Dedifferentiated amniotic fluid mesenchymal stem cell (primary cell): Measurements from ENCODE around the gene FNDC3B.

Experiments used
- DNase-seq: peaks from one replicate; pipeline ENCODE4 v3.0.0-alpha.2; 2016; ENCODE audit errors: extremely low spot score

FNDC3B gene

DNA sequence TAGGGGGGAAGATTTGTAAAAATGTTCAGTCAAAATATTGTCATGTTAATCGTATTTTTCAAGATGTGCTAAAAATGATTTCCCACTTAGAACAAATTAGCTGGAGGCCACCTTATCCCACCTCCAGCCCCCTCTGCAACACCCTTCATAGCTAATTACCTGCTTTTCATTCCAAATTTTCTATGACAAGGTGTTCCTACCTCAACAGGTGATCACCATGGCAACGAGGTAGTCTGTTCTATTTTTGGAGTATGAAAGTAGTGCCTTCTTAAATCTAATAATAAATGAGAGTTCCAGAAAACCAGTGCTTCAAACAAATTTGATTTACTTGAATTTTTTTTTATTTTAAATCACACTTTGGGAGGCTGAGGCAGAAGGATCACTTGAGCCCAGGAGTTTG, 149.8 kb downstream of the FNDC3B start:
- no peak for DNase-seq

DNA sequence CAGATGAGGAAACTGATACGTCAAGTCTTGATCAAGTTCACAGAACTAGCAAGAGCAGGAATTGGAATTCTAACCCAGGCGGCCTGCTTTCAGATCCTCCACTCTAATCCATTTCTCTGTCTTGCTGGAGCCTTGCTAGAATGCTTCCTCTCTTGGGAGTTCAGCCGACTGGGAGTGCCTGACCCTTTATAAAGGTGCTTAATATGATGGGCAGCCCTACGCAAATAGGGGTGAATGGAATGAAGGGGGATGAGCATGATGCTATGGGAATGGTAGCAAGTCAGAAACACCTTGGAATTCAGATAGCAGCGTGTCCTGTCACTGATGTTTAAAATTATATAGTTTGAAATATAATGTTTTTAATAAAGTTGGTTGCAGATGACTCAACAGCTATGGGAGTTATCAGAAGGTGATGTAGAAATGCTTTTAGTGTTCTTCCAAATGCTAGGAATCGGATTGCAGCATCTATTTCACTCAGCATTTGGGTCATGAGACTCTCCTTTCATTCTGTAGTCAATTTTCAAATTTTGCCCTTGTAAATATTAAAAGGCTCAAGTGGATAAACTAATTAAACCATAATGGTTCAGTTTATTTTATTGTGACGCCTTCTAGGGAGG, 150.7 kb downstream of the FNDC3B start:
- no peak for DNase-seq

DNA sequence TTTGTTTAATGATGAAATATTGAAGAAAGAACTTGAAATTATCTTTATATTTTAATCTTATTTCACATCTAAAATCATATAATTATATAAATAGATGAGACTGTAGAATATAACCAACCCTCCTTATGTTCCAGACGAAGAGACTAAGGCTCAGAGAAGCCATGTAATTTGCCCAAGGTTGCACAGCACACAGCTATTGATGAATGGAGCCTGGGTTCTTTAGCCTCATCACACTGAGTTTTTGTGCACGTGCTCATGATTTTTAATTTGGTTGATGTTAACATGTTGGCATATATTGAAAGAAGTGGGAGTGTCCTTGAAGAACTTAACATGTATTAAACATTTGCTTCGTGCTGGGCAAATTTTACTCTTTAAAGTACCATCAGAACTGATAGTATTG, 151.6 kb downstream of the FNDC3B start:
- no peak for DNase-seq

DNA sequence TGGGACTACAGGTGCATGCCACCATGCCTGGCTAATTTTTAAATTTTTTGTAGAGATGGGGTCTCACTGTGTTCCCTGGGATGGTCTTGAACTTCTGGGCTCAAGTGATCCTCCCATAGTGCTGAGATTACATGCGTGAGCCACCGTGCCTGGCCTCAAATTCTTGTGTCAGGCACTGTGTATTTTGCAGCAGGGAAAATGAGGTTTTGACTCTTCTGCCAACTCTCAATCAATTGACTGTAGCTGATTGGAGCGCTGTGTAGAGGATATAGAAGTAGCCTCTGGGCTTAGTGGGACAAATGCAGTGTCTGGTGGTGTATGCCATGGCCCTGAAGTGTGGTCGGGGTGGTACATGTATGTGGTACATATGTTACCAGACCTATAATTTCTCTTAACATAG, 152.3 kb downstream of the FNDC3B start:
- no peak for DNase-seq

DNA sequence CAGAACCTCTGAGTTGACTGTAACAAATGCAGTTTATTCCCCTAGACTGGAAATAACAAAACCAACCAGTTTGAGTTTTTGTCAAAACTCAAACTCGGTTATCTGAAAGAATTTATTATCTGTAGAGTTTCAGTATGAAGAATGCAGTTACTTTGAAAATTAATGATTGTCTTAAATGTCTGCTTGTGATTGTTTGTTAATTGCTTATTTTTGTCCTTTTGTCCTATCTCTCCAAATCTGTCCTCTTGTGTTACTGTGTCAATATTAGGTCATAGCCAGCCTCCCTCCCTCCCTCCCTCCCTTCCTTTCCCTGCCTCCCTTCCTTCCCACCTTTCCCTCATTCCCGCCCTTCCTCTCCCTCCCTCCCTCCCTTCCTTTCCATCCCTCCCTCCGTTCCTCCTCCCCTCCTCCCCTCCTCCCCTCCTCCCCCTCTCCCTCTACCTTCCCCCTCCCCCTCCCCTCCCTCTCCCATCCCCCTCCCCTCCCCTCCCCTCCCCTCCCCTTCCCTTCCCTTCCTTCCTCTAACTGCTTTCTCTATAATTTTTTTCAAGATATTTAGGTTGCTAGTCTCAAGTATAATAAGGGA, 153.5 kb downstream of the FNDC3B start:
- DNase-seq = no peak

DNA sequence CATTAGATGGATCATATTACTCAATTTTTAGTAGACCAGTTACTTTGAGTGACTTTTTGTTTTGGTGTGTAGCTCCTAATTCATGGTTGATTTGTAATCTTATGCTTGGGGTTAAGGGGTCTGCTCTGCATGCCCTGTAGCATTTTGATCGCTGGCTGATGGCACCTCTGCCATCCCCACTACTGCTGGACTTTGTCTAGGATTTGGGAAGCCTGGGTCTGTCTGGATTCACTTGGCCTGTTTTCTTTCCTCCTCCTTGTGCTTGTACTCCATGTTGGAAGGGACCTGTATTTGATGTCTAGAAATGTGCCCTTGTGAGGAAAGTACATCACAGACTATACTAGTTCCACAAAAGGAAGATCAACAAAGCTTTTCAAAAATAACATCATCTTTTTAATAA, 154.1 kb downstream of the FNDC3B start:
- no peak for DNase-seq

DNA sequence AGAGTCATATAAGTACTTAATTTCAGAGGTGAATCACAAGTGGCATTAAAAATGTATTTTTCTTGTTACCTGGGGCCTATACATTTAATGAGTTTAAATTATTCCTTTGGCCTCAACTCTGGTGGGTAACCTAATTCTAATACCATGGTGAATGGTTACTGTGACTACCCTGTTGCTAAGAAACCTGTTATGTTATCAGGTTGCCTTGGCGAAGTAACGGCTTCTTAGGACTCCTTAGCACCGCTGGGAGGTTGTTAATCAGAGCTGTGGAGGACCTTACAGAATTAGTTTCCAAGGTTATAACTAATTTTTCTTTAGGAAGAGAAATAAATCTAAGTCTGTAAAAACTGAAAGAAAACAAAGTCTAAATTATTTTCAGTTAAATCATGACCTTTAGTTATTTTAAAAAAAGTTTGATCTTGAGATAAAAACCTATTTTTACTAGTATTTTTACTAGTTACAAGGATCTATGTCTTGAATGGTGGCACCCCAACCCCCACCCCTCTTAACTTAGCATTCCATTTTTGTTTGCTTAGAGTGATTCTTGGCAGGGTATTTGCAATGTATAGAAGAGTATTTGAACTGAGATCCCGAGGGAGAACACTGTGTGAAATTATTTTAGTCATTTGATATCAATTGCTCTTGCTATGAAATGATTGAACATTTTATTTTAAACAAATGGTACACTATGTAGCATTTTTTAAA, 155.5 kb downstream of the FNDC3B start:
- no peak for DNase-seq

DNA sequence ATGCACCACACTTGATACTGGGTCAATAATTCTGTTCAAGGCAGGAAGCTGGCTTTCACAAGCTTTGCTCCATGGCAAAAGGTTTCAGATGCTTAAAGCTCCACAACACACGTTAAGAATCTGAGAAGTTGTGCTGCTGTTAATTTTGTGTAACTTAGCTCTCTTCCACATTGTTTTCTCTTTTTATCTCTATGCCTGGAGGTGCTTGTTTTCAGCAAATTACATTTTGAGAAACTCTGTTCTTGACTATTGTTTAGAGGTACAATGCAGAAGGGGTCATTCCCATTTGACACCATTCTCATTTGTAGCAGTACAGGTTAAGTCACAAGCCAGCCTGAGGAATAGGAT, 156.0 kb downstream of the FNDC3B start:
- DNase-seq = no peak

DNA sequence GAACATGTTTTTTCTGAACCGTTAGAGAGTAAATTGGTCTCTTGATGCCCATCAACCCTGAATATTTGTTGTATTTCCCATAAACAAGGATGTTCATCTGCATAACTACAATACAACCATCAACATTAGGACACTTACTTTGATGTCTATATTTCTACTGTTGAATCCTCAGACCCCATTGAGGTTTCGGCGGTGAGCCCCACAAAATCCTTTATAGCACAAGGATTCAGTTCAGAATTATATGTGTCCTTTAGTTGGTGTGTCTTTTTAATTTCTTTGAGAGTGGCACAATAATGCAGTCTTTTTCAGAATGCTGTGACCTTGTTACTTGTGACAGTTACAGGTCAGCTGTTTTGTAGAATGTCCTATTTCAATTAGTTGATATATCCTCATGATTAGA, 158.0 kb downstream of the FNDC3B start:
- no peak for DNase-seq

DNA sequence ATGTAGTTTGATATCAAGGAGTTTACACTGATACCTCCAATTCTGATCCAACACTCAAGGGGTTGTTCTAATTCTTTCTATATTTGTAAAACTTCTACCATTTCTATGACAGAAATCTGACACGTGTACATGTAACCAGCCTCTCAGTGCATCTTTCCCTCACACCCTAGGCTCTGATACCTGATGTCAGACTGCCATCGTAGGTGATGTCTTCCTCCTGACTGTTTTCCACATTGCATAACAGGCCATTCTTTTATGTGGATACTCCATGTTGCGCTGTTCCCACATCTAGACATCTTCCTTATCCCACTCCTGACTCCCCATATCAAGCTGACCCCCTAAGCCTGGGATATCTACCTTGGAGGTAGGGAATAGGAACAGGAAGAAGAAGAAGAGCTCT, 159.1 kb downstream of the FNDC3B start:
- no peak for DNase-seq

DNA sequence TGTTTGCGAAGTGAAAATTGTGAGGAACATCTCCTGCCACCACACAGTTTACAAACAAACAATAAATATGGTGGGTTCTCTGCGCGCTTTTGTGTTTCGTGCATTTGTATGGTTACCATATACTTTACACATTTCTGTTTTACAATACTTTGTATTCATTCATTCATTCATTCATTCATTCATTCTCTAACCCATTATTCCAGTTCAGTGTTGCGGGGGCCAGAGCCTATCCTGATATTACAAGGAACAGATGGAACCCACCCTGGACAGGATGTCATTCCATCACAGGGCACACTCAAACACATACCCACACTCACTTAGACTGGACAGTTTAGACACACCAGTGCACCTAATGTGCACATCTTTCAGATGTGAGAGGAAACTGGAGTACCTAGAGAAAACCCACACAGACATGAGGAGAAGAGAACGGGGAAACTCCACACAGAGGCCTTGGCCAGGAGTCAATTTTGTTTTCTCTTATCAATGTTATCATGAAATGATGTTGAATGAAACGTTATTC, 160.5 kb downstream of the FNDC3B start:
- DNase-seq = no peak

DNA sequence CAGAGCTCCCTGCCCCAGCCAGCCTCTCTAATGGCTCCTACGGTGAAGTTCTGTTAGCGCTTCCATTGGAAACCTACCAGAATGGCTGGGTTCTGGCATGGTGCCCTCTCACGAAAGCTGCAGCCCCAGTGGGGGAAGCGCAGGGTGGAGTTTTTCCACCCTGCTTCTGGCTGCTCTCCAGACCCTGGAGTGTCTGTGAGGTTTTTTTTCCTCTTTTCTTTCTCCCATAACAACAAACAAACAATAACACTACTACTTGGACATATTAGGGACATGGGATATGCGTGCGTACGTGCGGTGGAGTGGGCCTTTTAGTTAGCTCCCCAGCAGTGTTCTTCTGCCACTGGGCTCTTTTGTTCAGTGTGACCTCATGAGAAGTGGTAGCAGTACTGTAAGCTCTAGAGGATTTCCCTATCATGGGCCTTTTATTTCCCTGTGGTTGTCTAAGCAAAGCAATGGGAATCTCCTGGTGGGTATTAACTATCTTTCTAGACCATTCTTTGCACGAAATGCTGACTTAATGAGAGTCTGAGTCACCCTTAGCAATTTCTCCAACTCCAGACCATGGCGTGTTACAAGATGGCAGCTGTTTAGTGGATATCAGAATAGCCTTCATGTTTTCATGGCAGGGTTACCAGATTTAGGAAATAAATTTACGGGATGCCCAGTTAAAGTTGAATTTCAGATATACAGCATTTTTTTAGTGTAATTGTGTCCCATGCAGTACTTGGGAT, 161.9 kb downstream of the FNDC3B start:
- peak; percentile 22 for DNase-seq

DNA sequence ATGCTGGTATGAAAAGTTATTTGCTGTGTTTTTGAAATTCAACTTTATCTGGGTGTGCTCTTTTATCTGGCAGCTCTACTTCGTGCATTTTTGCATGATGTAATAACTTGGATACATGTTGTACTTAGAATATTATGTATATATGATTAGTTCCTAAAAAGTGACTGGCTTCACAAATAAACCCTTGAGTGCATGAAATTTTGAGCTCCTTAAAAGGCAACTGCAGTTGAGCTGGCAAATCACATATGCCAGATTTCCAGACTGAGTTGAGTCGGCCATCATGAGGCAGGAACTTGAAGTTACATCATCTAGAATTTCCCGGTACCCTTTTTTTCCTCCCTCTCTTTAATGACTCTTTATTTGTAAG, 162.5 kb downstream of the FNDC3B start:
- peak; percentile 82 for DNase-seq

DNA sequence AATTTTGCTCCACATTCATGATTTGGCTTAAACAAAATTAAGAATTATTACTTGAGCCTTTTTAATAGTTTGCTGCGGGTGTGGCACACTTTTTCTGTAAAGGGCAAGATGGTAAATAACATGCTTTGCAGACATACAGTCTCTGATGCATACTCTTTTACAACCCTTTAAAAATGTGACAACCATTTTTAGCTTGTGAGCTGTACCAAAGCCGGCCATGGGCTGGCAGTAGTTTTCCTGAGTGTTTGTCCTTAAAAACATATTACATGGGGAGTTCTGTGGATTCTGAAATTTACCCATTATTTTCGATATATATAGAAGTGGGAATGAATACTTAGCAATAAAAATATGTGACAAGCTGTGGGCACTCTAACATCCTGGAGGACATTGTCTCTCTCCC, 163.4 kb downstream of the FNDC3B start:
- DNase-seq = no peak

DNA sequence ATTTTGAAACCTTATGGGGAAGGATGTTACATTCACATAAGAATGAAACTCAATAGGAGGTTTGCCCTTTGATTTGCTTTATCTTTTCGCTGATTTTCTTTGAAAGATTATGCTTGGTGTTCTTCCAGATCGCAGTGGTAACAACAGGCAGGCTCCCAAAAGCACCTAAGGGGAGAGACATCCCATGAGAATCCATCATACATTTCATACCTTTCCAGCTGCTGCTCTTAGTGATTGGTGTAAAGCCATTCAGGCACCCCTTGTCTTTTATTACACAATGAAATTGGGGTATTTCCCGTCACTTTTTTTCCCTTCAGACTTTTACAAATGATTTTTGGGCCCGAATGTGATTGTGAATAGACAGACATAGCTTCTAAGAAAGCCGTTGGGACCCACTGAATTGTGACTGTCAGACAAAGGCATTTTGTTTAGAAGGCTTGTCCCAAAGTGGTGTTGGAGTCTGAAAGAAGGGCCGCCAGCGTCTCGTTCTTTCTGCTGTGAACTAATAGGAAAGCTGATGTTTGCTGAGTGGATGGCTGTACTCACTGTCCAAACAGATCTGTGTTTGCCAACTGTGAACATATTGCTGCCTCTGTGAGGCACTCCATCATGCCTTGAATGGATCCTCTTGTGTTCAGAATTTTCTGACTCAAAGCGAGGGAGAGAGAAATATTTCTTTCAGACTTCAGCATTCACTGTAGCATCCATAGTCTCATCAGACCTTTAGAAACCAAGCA, 164.3 kb downstream of the FNDC3B start:
- DNase-seq = no peak

DNA sequence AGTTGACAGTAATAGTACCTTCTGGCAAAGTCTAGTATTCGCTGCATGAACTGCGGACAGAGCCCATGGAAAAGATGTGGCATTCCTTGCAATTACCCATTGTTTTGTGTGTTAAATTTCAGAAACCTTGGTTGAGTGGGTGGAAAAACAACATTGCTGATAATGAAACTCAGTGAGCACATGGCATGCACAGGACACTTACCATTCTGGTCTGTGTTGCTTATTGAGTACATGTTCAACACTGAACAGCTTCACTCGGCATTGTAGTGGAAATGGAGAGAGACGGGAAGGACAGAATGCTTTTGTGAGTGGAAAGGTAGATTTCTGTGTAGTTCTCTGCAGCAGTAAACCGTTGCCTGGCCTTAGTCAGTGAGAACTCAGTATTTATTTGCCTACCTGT, 165.3 kb downstream of the FNDC3B start:
- no peak for DNase-seq

DNA sequence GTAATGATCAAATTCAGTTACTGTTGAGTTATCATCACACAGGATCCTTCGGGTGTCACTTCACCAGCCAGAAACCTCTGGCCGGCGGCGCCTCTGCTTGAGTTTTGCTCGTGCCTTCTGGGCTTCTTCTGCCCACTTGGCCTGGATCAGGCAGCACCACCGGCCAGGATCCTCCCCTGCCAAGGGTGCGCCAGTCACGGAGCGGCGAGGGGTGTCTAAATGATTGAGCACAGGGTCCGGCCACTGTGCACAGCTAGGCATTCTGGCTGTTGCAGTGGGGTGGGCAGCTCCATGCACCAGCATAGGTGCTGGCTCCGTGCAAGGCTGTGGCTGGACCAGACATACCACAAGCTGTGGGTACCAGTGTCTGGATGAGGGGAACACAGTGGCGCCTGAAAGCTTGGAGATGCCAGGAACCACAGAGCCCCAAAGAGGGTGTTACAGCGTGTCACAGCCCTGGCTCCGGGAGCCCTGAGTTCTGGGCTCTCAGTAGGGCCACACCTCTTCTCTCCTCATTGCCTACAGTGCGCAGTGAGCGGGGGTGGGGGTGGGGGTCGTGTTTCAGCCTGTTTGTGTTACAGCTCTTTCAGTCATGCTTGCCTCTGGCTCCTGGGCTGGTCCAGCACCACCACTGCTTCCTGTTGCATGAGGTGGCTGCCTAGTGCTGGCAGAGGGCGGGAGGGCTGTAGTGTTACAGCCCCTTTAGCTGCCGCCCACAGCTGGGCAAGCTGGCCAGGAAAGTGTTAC, 169.4 kb downstream of the FNDC3B start:
- no peak for DNase-seq

DNA sequence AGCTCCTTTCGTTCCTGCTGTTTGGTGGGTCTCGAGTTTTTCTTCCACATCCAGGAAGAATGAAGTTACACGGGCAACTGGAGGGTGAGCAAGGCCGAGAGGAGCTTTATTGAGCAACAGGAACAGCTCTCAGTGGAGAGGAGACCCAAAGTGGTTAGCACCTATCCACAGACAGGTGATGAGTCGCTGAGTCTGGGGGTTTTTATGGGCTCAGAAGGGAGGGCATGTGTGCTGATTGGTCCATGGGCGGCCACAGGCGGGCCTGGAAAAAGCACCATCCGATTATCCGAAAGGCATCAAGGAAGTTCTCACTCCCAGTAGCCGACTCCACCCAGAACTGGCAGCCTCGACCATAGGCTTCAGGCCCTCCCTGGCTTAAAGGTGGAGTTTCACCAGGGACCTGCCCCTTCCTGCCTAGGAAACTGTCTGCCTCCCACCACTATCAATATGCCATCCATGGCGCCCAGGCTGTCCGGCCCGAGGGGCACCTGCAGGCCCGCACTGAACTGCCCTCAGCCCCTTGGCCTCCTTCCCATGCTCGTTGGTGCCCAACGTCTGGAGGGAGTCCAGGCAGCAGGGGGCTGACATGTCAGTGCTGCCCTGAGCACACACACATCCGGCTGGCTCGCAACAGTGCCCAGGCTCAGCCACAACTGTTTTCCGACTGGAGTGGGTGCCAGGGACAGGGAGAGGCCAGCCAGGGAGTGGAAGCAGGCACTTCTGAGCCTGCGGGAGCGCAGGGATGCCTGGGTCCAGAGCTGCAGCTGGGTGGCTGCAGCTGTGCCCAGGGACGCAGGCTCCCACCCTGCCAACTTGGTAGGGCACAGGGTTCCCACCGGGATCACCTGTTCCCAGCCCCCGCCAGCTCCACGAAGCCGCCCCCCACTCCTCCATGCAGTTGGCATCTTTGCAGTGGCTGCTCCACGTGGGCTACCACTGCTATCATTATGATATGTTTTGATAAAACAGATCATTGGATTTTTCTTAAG, 170.2 kb downstream of the FNDC3B start:
- no peak for DNase-seq

DNA sequence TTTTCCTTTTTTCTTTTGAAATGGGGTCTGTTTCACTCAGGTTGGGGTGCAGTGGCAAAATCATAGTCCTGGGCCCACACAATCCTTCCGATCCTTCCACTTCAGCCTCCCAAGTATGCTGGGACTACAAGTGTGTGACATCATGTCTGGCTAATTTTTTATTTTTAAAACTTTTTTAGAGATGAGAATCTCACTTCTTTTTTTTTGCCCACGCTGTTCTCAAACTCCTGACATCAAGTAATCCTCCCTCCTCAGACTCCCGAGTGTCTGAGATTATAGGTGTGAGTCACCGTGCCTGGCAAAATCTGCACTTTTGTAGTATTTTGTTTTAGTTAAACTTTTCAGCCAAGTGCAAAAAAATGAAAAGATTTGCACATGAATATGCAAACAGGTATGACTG, 171.0 kb downstream of the FNDC3B start:
- no peak for DNase-seq

DNA sequence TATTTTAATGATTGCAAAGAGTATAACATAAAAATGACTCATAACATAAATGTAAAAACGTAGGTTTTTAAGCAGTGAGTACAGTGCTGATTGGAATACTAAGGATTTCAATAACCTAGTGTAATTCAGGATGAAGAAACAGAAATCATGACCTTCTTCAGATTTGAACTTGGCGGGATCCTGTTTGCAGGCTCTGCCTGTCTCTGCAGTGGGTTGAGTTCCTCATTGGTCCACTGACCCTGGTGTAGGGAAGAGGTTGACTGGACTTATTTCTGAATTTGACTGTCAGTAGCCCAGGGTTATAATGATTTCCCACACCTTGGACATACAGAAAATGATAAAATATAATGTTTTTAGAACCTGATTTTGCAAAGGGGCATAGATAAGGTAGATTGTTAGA, 171.7 kb downstream of the FNDC3B start:
- no peak for DNase-seq
